ENCODE measurements around the gene NXF1. TPM values are rescaled to one million over a fixed set of nuclear protein-coding genes. Genes with fewer than 3 reads are reported as not detected.

The NXF1 gene
- total and polyA plus RNA-seq, 2 of the 8 experiments (the other 6 are each of a cell fraction or from before 2014, with no cell fraction given) = 48.1 to 49.8 TPM

DNA sequence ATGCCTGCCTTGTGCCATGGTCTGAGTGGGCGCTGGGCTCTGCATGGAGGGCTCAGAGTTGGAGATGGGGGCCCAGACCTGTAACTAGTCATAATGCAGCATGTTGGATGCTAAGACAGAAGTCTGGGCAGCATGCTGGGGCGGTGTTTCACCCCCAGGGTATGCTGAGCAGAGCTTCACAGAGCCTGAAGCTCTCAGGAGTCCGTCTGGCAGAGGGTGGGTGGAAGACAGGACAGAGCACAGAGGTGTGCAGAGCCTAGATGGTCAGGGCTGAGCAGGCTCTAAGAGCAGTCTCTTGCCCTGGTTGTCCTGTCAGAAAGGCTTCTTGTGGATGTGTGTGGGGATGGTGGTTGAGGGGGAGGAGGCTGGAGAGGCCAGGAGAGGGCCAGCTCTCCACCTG is 26.8 kb downstream of the NXF1 start:
- Histone ChIP-seq H4K91ac (replicated peaks; ENCODE audit: insufficient read length, low read length) (no peak overlapping the region), H3K4ac (replicated peaks; ENCODE audit: insufficient read length, low read depth, low read length) (no peak overlapping the region), H4K20me1 (replicated peaks in 1 of 2; ENCODE audit: control insufficient read depth in 1 of 2, insufficient read depth in 2 of 2, low read length in 2 of 2) (peaks cover 0 to 3% of the 10 kb centered on the region in 2 experiments), H3K14ac (ENCODE audit: insufficient read length) (no peak overlapping the region), H2BK12ac (ENCODE audit: low read depth, low read length) (no peak overlapping the region), H3K56ac (replicated peaks; ENCODE audit: insufficient read length, low read depth, low read length) (no peak overlapping the region), H3K23me2 (ENCODE audit: low read depth, low read length) (no peaks in the 10 kb centered on the region), H3K4me2 (ENCODE audit: insufficient read depth in 1 of 2, low read depth in 2 of 2, low read length in 2 of 2) (no peak overlapping the region), H3K4me3 (ENCODE audit: extremely low read depth in 1 of 4, insufficient read depth in 2 of 4, low read depth in 3 of 4, low read length in 4 of 4) (no peak overlapping the region), H2BK120ac (replicated peaks; ENCODE audit: low read depth, low read length) (no peak overlapping the region), H3K9me3 (ENCODE audit: insufficient read depth in 2 of 2, low read depth in 1 of 2, low read length in 1 of 2) (no peaks in the 10 kb centered on the region), H2BK20ac (ENCODE audit: low read length) (no peak overlapping the region), H3K18ac (ENCODE audit: extremely low read depth, low read length) (no peak overlapping the region), H3K79me2 (ENCODE audit: control insufficient read depth in 1 of 2, insufficient read depth in 2 of 2, low read length in 2 of 2) (peaks cover 0 to 4% of the 10 kb centered on the region in 2 experiments; a peak in 1 of 4 replicates), H4K8ac (ENCODE audit: extremely low read depth, insufficient read depth, low read length) (no peak overlapping the region), H2AK5ac (ENCODE audit: low read depth, low read length) (no peak overlapping the region), H3K27ac (ENCODE audit: low read depth, low read length) (no peak overlapping the region), H3K4me1 (replicated peaks in 1 of 4; ENCODE audit: control insufficient read depth in 3 of 4, insufficient read depth in 4 of 4, low read length in 3 of 4) (no peaks in the 10 kb centered on the region), H3K9ac (replicated peaks in 1 of 4; ENCODE audit: extremely low read depth in 1 of 4, low read depth in 3 of 4, low read length in 3 of 4) (no peak overlapping the region), H3K23ac (ENCODE audit: insufficient read length) (no peak overlapping the region), H3K27me3 (replicated peaks in 1 of 4; ENCODE audit: control insufficient read depth in 3 of 4, extremely low read depth in 1 of 4, insufficient read depth in 3 of 4, low read length in 3 of 4) (no peaks in the 10 kb centered on the region), H2BK15ac (ENCODE audit: low read length) (no peak overlapping the region), H2AFZ (ENCODE audit: low read length) (no peak overlapping the region), H2BK5ac (ENCODE audit: low read depth, low read length) (no peak overlapping the region), H4K5ac (ENCODE audit: insufficient read length, low read depth, low read length) (no peak overlapping the region), H3K79me1 (ENCODE audit: low read depth, low read length) (peaks cover 6% of the 10 kb centered on the region; the same call in 1 of the 2 replicates), H3K36me3 (ENCODE audit: control insufficient read depth in 2 of 4, insufficient read depth in 4 of 4, low read length in 3 of 4) (peaks cover 12 to 31% (median 24%) of the 10 kb centered on the region in 4 experiments)
- no peak for TF ChIP-seq CHD2 (IDR thresholded peaks at IDR 0.05; ENCODE audit: low read length)
- no peak for TF ChIP-seq BCL11A (IDR thresholded peaks at IDR 0.05; ENCODE audit: low read depth in 2 of 2, low read length in 2 of 2)
- TF ChIP-seq EZH2 (IDR thresholded peaks at IDR 0.05; ENCODE audit: low read depth, low read length, severe bottlenecking) = no peak
- TF ChIP-seq CHD1 (IDR thresholded peaks at IDR 0.05; ENCODE audit: low read depth, low read length) = no peak
- no peak for TF ChIP-seq TCF12 (IDR thresholded peaks at IDR 0.05; ENCODE audit: low read depth, low read length)
- TF ChIP-seq CTBP2 (IDR thresholded peaks at IDR 0.05; ENCODE audit: borderline replicate concordance, insufficient read depth, insufficient read length, low read length) = no peak
- TF ChIP-seq KDM1A (IDR thresholded peaks at IDR 0.05; ENCODE audit: borderline replicate concordance, low read length) = no peak
- no peak for TF ChIP-seq SP4 (IDR thresholded peaks at IDR 0.05; ENCODE audit: low read length)
- TF ChIP-seq RFX5 (IDR thresholded peaks at IDR 0.05; ENCODE audit: borderline replicate concordance, low read depth, low read length) = no peak
- no peak for TF ChIP-seq POLR2A (IDR thresholded peaks at IDR 0.05; ENCODE audit: control extremely low read depth in 1 of 2, low read depth in 2 of 2, low read length in 2 of 2)
- CTCF ChIA-PET (ENCODE audit: partially characterized antibody) = interaction anchor here (0.9 to 1.1 kb wide), 2 partner anchors 48 to 76 kb away, joined by 3 to 4 read pairs; no protein-coding TSS in a partner anchor
- 89% methylated on average over 3 of the region's 3 CpGs; no CpG with 5 or more reads in 1 of the 2 experiments for WGBS, 2 experiments (ENCODE audit: extremely low coverage in 1 of 2, insufficient coverage in 1 of 2, insufficient read length in 1 of 2, insufficient replicate concordance in 2 of 2, low coverage in 1 of 2, low lambda C conversion rate in 2 of 2, missing lambda C conversion rate in 1 of 2)
- DNase-seq (ENCODE audit: low read depth in 1 of 2, low spot score in 2 of 2) (no peak), FAIRE-seq (no peak)
- POLR2A ChIA-PET (ENCODE audit: partially characterized antibody) = interaction anchor here (1.1 to 1.5 kb wide), 3 partner anchors 9 to 77 kb away, joined by 3 to 4 read pairs (median 3); partner anchors contain the start of gene POLR2G

Data from H1 (cell line).